Glutamatergic neuron (in vitro differentiated cells): ENCODE results near the gene RNF181. TPM values are rescaled to one million over a fixed set of nuclear protein-coding genes. Genes with fewer than 3 reads are reported as not detected.
"Not testable (repeated sequence)": the region's sequence is repeated elsewhere in the genome, so short reads cannot be mapped to it uniquely, and the experiment has no call there.

ENCODE experiments used
- DNase-seq: peaks from one replicate; pipeline ENCODE4 v3.0.0; 2022
- H3K27ac Mint-ChIP-seq: one replicate; pipeline ENCODE4 v1.8.0; 2020; ENCODE audit warnings: mild to moderate bottlenecking, mixed read lengths, inconsistent platforms; ENCODE audit not compliant: unreplicated experiment
- H3K27me3 Mint-ChIP-seq: one replicate; pipeline ENCODE4 v1.8.0; 2020; ENCODE audit warnings: mild to moderate bottlenecking, moderate library complexity, mixed read lengths, inconsistent platforms; ENCODE audit not compliant: unreplicated experiment
- H3K36me3 Mint-ChIP-seq: one replicate; pipeline ENCODE4 v1.8.0; 2020; ENCODE audit warnings: mild to moderate bottlenecking, mixed read lengths, inconsistent platforms; ENCODE audit not compliant: unreplicated experiment
- H3K4me1 Mint-ChIP-seq: one replicate; pipeline ENCODE4 v1.8.0; 2020; ENCODE audit warnings: mild to moderate bottlenecking, low read depth, mixed read lengths, inconsistent platforms; ENCODE audit not compliant: unreplicated experiment
- H3K4me3 Mint-ChIP-seq: one replicate; pipeline ENCODE4 v1.8.0; 2020; ENCODE audit warnings: mild to moderate bottlenecking, mixed read lengths, inconsistent platforms; ENCODE audit not compliant: unreplicated experiment
- H3K9me3 Mint-ChIP-seq: one replicate; pipeline ENCODE4 v1.8.0; 2020; ENCODE audit warnings: mild to moderate bottlenecking, moderate library complexity, mixed read lengths, inconsistent platforms; ENCODE audit not compliant: unreplicated experiment
- CTCF ChIP-seq: fragments of 200-600 bp; sonication (generic); IDR thresholded peaks from one replicate; pipeline ENCODE4 v1.5.0; 2021; ENCODE audit not compliant: partially characterized antibody, unreplicated experiment
- total RNA-seq: library from RNA; stranded (reverse); fragmentation: NEBNext Ultra II Directional; extraction: Animal tissue kit (Norgen Biotek cat#: 25700); gene quantifications from one replicate; pipeline ENCODE4 v1.2.1, GENCODE V29; 2021; ENCODE audit not compliant: unreplicated experiment

The RNF181 gene
- total RNA-seq, 1 donor from 2014 or later, result 75.1 TPM

GRCh38 chr2:85602476-85603234 lies 7.1 kb downstream of the RNF181 start, which contains the start of gene TMEM150A:
TSS of gene TMEM150A (minus strand) at chr2:85602698. CDS start at chr2:85601948, 750 bp downstream.
- peak within 1 kb of the TSS; percentile 97 for H3K4me3 Mint-ChIP-seq
- peak within 1 kb of the TSS; percentile 76 for H3K27ac Mint-ChIP-seq
- peaks cover 10% of the 10 kb centered on the region for H3K9me3 Mint-ChIP-seq
- peaks cover 5% of the 10 kb centered on the region for H3K4me1 Mint-ChIP-seq
- DNase-seq, result peak; percentile 93
- H3K27me3 Mint-ChIP-seq, result peaks cover 9% of the 10 kb centered on the region
- TF ChIP-seq CTCF, result peak; percentile 35
- H3K36me3 Mint-ChIP-seq, result no peaks in the 10 kb centered on the region

GRCh38 chr2:85604133-85604444 lies 8.5 kb downstream of the RNF181 start:
- not testable (repeated sequence) for H3K27me3 Mint-ChIP-seq, H3K27ac Mint-ChIP-seq, H3K36me3 Mint-ChIP-seq, H3K4me1 Mint-ChIP-seq, DNase-seq, H3K9me3 Mint-ChIP-seq
- peak overlapping the region; percentile 56 for H3K4me3 Mint-ChIP-seq

- Mint-ChIP-seq H3K36me3 (no peaks in the 10 kb centered on the region), H3K4me1 (peaks cover 5% of the 10 kb centered on the region), H3K27ac (no peak overlapping the region), H3K4me3 (no peak overlapping the region), H3K9me3 (peaks cover 10% of the 10 kb centered on the region), H3K27me3 (peaks cover 6% of the 10 kb centered on the region)
- TF ChIP-seq CTCF, result no peak
- no peak for DNase-seq
Observed at GRCh38 chr2:85604568-85605339, 9.2 kb downstream of the RNF181 start.

- peak overlapping the region; percentile 8 for H3K27ac Mint-ChIP-seq
- H3K4me1 Mint-ChIP-seq, result peaks cover 8% of the 10 kb centered on the region
- no peak for DNase-seq
- H3K36me3 Mint-ChIP-seq, result no peaks in the 10 kb centered on the region
- peaks cover 6% of the 10 kb centered on the region for H3K27me3 Mint-ChIP-seq
- H3K9me3 Mint-ChIP-seq, result peaks cover 10% of the 10 kb centered on the region
- TF ChIP-seq CTCF, result no peak
- H3K4me3 Mint-ChIP-seq, result peak overlapping the region; percentile 2
Observed at GRCh38 chr2:85605406-85606115, 10.0 kb downstream of the RNF181 start.

- Mint-ChIP-seq H3K36me3 (no peaks in the 10 kb centered on the region), H3K9me3 (peaks cover 10% of the 10 kb centered on the region), H3K4me1 (peaks cover 8% of the 10 kb centered on the region), H3K27ac (peak overlapping the region; percentile 8), H3K27me3 (peaks cover 6% of the 10 kb centered on the region), H3K4me3 (peak overlapping the region; percentile 2)
- no peak for DNase-seq
- no peak for TF ChIP-seq CTCF
Observed at GRCh38 chr2:85606116-85606455, 10.5 kb downstream of the RNF181 start.
